NCI-H2227 treated with DMSO at 0.1 percent for 48 hours (cell line): ENCODE data around the gene SUZ12.
"Not testable (repeated sequence)": the region's sequence is repeated elsewhere in the genome, so short reads cannot be mapped to it uniquely, and the experiment has no call there.

Experiments
- DNase-seq: peaks from one replicate; lab custom pipeline; 2025; lab: John Stamatoyannopoulos, UW

The SUZ12 gene

GRCh38 chr17:32041306-32041875 is 104.6 kb downstream of the SUZ12 start:
- not testable (repeated sequence) for DNase-seq

- DNase-seq = not testable (repeated sequence)
Measured at GRCh38 chr17:32042266-32042665, 105.5 kb downstream of the SUZ12 start.

- not testable (repeated sequence) for DNase-seq
Measured at GRCh38 chr17:32045611-32046010, 108.8 kb downstream of the SUZ12 start.

GRCh38 chr17:32047663-32048062 is 110.9 kb downstream of the SUZ12 start:
- not testable (repeated sequence) for DNase-seq
